HG03060 (cell line): ENCODE results near the gene BMPR1A.
"Not testable (repeated sequence)": the region's sequence is repeated elsewhere in the genome, so short reads cannot be mapped to it uniquely, and the experiment has no call there.

Source experiments
- ATAC-seq: cut with Tn5 transposase; IDR thresholded peaks from one replicate; pipeline ENCODE4 v1.9.1; 2021; ENCODE audit warnings: low read depth, moderate number of reproducible peaks; ENCODE audit not compliant: unreplicated experiment

Gene BMPR1A

GRCh38 chr10:86950349-86950748 lies 193.9 kb downstream of the BMPR1A start:
- no peak for ATAC-seq

- no peak for ATAC-seq
Measured at GRCh38 chr10:86951184-86951761, 194.9 kb downstream of the BMPR1A start.

GRCh38 chr10:86952106-86952505 lies 195.7 kb downstream of the BMPR1A start:
- no peak for ATAC-seq

GRCh38 chr10:86952697-86953096 lies 196.3 kb downstream of the BMPR1A start:
- ATAC-seq: not testable (repeated sequence)

GRCh38 chr10:86953747-86954680 lies 197.6 kb downstream of the BMPR1A start:
- no peak for ATAC-seq

- no peak for ATAC-seq
Measured at GRCh38 chr10:86954681-86955500, 198.5 kb downstream of the BMPR1A start.

GRCh38 chr10:86955501-86956194 lies 199.2 kb downstream of the BMPR1A start:
- ATAC-seq: no peak

GRCh38 chr10:86956195-86956847 lies 199.9 kb downstream of the BMPR1A start:
- ATAC-seq: no peak

GRCh38 chr10:86956848-86957448 lies 200.5 kb downstream of the BMPR1A start:
- no peak for ATAC-seq

GRCh38 chr10:86957471-86958115 lies 201.2 kb downstream of the BMPR1A start, which contains the start of gene MMRN2:
TSS of gene MMRN2 (minus strand) at chr10:86957615. CDS start at chr10:86957541, 74 bp downstream.
- no peak for ATAC-seq

- no peak for ATAC-seq
Measured at GRCh38 chr10:86958116-86958900, 201.9 kb downstream of the BMPR1A start, which contains the start of gene SNCG. TSS of gene SNCG (plus strand) at chr10:86958599. CDS start at chr10:86958698, 99 bp downstream.

GRCh38 chr10:86958901-86959736 lies 202.7 kb downstream of the BMPR1A start:
- no peak for ATAC-seq

GRCh38 chr10:86959737-86960002 lies 203.3 kb downstream of the BMPR1A start:
- ATAC-seq: no peak

GRCh38 chr10:86960003-86960862 lies 203.8 kb downstream of the BMPR1A start:
- peak; percentile 79 for ATAC-seq

GRCh38 chr10:86960863-86961434 lies 204.5 kb downstream of the BMPR1A start:
- ATAC-seq: no peak

- no peak for ATAC-seq
Measured at GRCh38 chr10:86961481-86962091, 205.2 kb downstream of the BMPR1A start.
